ENCODE results near the gene HOXD3.

DNA sequence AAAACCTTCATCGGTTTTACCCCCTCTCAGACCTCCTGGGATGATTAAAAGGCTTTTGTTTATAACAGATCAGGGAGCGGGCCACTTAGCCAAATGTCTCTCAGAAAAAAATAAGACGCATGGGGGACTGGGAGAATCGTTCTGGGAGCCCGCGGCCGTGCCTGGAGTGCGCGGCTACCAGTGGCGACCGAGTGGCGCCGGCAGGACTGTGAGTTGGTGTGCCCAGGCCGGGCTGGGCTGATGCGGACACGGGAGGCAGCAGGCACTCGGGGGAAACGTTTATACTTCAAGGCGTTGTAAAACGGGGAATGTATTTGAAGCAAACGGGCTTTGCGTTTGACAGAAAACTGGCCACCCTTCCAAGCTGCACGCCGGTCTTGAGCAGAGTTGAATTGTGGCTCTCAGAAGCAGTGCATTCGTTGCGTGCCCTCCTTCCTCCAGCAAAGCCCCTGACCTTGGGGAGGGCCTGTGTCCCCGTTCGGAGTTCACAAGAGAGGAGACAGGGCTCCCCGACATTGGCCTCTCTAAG, 45.2 kb upstream of the HOXD3 start:
- TF ChIP-seq, protein P1, sequence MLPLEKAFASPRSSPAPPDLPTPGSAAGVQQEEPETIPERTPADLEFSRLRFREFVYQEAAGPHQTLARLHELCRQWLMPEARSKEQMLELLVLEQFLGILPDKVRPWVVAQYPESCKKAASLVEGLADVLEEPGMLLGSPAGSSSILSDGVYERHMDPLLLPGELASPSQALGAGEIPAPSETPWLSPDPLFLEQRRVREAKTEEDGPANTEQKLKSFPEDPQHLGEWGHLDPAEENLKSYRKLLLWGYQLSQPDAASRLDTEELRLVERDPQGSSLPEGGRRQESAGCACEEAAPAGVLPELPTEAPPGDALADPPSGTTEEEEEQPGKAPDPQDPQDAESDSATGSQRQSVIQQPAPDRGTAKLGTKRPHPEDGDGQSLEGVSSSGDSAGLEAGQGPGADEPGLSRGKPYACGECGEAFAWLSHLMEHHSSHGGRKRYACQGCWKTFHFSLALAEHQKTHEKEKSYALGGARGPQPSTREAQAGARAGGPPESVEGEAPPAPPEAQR (CRISPR knock-in tag; IDR thresholded peaks at IDR 0.05) = no peak
- TF ChIP-seq, protein P2, sequence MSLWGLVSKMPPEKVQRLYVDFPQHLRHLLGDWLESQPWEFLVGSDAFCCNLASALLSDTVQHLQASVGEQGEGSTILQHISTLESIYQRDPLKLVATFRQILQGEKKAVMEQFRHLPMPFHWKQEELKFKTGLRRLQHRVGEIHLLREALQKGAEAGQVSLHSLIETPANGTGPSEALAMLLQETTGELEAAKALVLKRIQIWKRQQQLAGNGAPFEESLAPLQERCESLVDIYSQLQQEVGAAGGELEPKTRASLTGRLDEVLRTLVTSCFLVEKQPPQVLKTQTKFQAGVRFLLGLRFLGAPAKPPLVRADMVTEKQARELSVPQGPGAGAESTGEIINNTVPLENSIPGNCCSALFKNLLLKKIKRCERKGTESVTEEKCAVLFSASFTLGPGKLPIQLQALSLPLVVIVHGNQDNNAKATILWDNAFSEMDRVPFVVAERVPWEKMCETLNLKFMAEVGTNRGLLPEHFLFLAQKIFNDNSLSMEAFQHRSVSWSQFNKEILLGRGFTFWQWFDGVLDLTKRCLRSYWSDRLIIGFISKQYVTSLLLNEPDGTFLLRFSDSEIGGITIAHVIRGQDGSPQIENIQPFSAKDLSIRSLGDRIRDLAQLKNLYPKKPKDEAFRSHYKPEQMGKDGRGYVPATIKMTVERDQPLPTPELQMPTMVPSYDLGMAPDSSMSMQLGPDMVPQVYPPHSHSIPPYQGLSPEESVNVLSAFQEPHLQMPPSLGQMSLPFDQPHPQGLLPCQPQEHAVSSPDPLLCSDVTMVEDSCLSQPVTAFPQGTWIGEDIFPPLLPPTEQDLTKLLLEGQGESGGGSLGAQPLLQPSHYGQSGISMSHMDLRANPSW (CRISPR knock-in tag; conservative IDR thresholded peaks at IDR 0.05; ENCODE audit: low read depth) = no peak
- TF ChIP-seq, protein P3, sequence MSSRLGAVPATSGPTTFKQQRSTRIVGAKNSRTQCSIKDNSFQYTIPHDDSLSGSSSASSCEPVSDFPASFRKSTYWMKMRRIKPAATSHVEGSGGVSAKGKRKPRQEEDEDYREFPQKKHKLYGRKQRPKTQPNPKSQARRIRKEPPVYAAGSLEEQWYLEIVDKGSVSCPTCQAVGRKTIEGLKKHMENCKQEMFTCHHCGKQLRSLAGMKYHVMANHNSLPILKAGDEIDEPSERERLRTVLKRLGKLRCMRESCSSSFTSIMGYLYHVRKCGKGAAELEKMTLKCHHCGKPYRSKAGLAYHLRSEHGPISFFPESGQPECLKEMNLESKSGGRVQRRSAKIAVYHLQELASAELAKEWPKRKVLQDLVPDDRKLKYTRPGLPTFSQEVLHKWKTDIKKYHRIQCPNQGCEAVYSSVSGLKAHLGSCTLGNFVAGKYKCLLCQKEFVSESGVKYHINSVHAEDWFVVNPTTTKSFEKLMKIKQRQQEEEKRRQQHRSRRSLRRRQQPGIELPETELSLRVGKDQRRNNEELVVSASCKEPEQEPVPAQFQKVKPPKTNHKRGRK (CRISPR knock-in tag; IDR thresholded peaks at IDR 0.05; ENCODE audit: borderline replicate concordance) = no peak
- TF ChIP-seq, protein P4, sequence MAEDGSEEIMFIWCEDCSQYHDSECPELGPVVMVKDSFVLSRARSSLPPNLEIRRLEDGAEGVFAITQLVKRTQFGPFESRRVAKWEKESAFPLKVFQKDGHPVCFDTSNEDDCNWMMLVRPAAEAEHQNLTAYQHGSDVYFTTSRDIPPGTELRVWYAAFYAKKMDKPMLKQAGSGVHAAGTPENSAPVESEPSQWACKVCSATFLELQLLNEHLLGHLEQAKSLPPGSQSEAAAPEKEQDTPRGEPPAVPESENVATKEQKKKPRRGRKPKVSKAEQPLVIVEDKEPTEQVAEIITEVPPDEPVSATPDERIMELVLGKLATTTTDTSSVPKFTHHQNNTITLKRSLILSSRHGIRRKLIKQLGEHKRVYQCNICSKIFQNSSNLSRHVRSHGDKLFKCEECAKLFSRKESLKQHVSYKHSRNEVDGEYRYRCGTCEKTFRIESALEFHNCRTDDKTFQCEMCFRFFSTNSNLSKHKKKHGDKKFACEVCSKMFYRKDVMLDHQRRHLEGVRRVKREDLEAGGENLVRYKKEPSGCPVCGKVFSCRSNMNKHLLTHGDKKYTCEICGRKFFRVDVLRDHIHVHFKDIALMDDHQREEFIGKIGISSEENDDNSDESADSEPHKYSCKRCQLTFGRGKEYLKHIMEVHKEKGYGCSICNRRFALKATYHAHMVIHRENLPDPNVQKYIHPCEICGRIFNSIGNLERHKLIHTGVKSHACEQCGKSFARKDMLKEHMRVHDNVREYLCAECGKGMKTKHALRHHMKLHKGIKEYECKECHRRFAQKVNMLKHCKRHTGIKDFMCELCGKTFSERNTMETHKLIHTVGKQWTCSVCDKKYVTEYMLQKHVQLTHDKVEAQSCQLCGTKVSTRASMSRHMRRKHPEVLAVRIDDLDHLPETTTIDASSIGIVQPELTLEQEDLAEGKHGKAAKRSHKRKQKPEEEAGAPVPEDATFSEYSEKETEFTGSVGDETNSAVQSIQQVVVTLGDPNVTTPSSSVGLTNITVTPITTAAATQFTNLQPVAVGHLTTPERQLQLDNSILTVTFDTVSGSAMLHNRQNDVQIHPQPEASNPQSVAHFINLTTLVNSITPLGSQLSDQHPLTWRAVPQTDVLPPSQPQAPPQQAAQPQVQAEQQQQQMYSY (CRISPR knock-in tag; IDR thresholded peaks at IDR 0.05) = no peak
- TF ChIP-seq, protein P5, sequence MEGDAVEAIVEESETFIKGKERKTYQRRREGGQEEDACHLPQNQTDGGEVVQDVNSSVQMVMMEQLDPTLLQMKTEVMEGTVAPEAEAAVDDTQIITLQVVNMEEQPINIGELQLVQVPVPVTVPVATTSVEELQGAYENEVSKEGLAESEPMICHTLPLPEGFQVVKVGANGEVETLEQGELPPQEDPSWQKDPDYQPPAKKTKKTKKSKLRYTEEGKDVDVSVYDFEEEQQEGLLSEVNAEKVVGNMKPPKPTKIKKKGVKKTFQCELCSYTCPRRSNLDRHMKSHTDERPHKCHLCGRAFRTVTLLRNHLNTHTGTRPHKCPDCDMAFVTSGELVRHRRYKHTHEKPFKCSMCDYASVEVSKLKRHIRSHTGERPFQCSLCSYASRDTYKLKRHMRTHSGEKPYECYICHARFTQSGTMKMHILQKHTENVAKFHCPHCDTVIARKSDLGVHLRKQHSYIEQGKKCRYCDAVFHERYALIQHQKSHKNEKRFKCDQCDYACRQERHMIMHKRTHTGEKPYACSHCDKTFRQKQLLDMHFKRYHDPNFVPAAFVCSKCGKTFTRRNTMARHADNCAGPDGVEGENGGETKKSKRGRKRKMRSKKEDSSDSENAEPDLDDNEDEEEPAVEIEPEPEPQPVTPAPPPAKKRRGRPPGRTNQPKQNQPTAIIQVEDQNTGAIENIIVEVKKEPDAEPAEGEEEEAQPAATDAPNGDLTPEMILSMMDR (IDR thresholded peaks at IDR 0.05) = no peak
- no peak for TF ChIP-seq TEAD4 (CRISPR knock-in tag; IDR thresholded peaks at IDR 0.05)
- TF ChIP-seq ELF4 (CRISPR knock-in tag; IDR thresholded peaks at IDR 0.05; ENCODE audit: low read depth) = no peak
- TF ChIP-seq ETV6 (CRISPR knock-in tag; IDR thresholded peaks at IDR 0.05) = no peak
- TF ChIP-seq JUN (CRISPR knock-in tag; IDR thresholded peaks at IDR 0.05) = no peak
- no peak for TF ChIP-seq NFYB (CRISPR knock-in tag; conservative IDR thresholded peaks at IDR 0.05; ENCODE audit: low read depth)
- no peak for TF ChIP-seq SP1 (CRISPR knock-in tag; conservative IDR thresholded peaks at IDR 0.05)
- TF ChIP-seq FOXK1 (CRISPR knock-in tag; IDR thresholded peaks at IDR 0.05) = no peak
- TF ChIP-seq, protein P6, sequence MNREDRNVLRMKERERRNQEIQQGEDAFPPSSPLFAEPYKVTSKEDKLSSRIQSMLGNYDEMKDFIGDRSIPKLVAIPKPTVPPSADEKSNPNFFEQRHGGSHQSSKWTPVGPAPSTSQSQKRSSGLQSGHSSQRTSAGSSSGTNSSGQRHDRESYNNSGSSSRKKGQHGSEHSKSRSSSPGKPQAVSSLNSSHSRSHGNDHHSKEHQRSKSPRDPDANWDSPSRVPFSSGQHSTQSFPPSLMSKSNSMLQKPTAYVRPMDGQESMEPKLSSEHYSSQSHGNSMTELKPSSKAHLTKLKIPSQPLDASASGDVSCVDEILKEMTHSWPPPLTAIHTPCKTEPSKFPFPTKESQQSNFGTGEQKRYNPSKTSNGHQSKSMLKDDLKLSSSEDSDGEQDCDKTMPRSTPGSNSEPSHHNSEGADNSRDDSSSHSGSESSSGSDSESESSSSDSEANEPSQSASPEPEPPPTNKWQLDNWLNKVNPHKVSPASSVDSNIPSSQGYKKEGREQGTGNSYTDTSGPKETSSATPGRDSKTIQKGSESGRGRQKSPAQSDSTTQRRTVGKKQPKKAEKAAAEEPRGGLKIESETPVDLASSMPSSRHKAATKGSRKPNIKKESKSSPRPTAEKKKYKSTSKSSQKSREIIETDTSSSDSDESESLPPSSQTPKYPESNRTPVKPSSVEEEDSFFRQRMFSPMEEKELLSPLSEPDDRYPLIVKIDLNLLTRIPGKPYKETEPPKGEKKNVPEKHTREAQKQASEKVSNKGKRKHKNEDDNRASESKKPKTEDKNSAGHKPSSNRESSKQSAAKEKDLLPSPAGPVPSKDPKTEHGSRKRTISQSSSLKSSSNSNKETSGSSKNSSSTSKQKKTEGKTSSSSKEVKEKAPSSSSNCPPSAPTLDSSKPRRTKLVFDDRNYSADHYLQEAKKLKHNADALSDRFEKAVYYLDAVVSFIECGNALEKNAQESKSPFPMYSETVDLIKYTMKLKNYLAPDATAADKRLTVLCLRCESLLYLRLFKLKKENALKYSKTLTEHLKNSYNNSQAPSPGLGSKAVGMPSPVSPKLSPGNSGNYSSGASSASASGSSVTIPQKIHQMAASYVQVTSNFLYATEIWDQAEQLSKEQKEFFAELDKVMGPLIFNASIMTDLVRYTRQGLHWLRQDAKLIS (CRISPR knock-in tag; IDR thresholded peaks at IDR 0.05; ENCODE audit: borderline replicate concordance) = no peak
- TF ChIP-seq, protein P7, sequence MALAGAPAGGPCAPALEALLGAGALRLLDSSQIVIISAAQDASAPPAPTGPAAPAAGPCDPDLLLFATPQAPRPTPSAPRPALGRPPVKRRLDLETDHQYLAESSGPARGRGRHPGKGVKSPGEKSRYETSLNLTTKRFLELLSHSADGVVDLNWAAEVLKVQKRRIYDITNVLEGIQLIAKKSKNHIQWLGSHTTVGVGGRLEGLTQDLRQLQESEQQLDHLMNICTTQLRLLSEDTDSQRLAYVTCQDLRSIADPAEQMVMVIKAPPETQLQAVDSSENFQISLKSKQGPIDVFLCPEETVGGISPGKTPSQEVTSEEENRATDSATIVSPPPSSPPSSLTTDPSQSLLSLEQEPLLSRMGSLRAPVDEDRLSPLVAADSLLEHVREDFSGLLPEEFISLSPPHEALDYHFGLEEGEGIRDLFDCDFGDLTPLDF (CRISPR knock-in tag; IDR thresholded peaks at IDR 0.05) = no peak

Data from WTC11 (cell line).